NCI-H2227 (cell line): ENCODE results near the gene ENOSF1.
"Not testable (repeated sequence)": the region's sequence is repeated elsewhere in the genome, so short reads cannot be mapped to it uniquely, and the experiment has no call there.

Source experiments
- DNase-seq: peaks from one replicate; lab custom pipeline; 2025; ENCODE audit not compliant: unreplicated experiment; lab: John Stamatoyannopoulos, UW

The ENOSF1 gene, protein sequence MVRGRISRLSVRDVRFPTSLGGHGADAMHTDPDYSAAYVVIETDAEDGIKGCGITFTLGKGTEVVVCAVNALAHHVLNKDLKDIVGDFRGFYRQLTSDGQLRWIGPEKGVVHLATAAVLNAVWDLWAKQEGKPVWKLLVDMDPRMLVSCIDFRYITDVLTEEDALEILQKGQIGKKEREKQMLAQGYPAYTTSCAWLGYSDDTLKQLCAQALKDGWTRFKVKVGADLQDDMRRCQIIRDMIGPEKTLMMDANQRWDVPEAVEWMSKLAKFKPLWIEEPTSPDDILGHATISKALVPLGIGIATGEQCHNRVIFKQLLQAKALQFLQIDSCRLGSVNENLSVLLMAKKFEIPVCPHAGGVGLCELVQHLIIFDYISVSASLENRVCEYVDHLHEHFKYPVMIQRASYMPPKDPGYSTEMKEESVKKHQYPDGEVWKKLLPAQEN

DNA sequence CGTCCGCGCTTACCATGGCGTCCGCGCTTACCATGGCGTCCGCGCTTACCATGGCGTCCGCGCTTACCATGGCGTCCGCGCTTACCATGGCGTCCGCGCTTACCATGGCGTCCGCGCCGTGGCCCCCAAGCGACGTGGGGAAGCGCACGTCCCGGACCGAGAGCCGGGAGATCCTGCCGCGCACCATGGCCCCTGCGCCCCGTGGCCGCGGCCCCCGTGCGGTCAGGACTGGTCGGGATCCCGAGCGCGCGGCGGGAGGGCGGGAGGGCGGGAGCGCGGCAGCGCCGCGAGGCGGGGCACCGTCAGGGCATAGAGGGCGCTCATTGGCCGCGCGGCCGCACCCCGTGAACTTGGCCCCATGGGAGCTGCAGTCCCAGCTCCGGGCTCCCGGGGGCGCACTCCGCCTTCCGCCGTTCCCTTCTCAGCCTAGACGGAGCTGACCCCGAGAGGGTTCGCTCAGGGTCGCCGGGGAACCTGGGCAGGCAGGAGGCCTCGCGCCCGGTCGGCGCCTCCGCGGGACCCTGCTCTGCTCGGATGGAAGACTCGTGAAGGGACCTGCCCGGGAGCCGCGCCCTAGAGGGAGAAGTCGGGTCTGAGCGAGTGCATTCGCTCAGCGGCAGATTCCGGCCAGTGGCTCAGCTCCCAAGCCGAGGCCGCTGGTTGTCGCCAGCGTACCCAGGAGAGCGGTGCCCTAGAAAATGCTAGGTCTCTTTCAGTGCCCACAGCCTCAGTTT lies at the start of gene ENOSF1:
ENOSF1 (minus strand) TSS at position 230 of the 734 bp plus-strand sequence; CDS start at position 187, 43 bp downstream.
- DNase-seq, result peak; percentile 91

DNA sequence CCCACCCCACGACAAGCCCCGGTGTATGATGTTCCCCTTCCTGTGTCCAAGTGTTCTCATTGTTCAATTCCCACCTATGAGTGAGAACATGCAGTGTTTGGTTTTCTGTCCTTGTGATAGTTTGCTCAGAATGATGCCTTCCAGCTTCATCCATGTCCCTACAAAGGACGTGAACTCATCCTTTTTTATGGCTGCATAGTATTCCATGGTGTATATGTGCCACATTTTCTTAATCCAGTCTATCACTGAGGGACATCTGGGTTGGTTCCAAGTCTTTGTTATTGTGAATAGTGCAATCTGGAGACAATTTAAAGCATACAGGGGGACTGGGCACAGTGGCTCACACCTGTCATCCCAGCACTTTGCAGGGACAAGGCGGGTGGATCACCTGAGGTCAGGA lies 47.4 kb upstream of the ENOSF1 start:
- not testable (repeated sequence) for DNase-seq

DNA sequence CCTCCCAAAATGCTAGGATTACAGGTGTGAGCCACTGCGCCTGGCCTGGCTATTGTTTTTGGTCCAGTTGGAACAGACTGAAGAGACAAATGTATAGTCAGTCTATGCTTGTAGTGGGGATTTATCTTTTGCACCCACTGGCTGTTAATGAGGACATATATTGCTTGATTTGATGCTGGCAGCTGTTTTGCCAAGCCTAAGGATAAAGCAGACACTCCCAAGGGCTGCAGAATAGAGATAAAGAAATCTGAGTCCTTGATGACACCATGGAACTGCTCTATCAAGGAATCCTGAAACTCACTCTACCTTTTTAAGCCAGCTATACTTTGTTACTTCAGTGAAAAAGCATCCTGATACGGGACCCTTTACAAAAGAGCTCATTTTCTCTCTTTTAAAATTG lies 43.1 kb upstream of the ENOSF1 start:
- DNase-seq, result no peak

DNA sequence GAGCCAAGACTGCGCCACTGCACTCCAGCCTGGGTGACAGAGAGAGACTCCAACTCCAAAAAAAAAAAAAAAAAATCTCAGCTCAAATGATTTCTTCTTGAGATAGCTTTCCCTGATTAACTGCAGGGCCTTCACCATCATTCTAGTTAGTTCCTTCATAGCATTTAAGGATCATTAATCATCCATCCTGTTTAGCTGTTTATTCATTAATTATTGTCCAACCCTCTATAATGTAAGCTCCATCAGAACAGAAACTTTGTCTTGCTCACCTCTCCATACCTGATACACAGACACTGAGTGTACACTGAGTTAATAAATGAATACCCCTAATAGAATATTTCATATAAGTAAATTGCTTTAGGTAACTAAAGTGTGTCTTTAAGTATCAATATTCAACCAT lies 42.2 kb upstream of the ENOSF1 start:
- no peak for DNase-seq

DNA sequence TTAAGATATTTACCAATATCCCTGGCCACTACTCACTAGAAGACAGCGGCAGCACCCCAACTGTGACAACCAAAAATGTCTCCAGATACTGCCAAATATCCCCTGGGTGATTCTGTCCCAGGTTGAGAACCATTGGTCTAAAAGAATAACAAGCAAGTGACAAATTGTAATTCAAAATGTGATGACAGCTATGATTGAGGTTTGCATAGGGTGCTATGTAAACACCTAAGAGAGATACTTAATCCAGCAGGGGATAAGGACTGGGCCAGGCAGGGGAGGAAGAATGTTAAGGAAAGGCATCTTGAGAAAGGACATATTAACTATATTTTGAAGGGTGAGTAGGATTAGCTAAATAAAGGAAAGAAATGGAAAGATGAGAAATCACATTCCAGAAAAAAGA lies 38.0 kb upstream of the ENOSF1 start:
- no peak for DNase-seq

DNA sequence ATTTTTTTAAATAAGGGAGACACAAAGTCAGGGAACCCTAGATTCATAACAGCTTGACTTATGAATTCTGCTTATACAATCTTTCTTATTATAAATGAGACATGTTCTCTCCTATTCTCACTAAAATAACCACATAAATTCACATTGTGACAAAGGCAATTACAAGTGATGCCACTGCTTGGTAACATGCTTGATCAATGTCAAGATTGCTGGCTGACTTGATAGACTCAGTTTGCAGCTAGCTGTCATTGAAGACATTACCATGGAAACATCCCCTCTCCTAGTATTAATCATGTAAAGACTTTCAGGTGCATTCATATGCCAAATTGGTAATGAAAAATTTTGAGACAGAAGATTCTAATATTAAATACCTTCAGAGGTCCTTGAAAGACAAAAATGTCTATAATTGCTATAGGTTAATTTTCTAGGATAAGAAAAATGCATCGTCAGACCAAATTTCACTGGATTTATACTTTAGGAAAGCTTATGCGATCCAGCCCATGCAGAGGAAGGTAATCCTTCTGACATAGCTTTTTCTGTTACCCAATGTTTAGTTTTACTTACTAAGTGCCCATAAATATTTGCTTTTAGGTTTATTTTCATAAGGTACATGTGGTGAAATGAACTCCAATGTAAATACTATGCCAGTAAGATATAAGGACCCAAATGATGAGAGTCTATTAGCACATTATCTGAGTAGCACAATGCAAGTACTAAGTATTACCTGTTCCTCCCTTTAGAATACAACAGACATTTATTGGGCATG lies 32.6 kb upstream of the ENOSF1 start:
- no peak for DNase-seq

DNA sequence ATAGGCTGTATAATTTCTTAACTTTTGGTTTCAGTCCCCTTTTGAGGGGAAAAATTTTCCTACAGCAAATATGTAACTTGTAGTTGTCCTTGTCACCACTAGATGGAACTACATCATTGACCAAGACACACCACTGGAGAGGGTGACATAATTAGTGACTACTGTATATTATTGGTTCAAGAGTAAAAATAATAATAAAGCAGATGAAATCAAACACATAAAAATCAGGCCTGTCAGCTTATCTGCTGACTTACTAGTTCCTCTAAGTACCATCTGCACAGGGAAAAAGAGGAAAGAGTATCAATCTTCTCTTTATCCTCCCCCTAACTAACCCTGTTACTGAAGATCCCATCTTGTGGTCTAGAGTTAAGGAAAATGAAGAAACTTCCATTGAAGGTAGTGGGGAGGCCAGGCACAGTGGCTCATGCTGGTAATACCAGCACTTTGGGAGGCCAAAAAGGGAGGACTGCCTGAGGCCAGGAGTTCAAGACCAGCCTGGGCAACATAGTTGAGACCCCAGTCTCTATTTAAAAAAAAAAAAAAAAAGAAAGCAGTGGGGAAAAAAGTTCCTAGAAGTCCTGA lies 29.6 kb upstream of the ENOSF1 start:
- peak; percentile 37 for DNase-seq

DNA sequence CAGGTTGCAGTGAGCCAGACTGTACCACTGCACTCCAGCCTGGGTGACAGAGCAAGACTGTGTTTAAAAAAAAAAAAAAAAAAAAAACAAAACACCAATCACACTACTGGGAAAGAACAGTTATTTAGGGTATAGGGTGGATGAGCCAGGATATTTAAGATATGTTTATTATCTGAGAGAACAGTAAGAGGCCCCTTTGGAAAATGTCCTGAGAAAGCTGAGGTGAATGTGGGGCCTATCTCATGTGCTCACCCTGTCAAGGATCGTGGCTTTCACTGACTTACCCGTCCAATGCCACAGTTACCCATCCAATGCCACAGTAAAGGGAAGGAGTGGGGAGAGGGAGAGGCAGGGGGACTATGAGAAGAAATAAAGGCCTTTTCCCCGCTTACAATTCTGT lies 19.9 kb upstream of the ENOSF1 start:
- no peak for DNase-seq

DNA sequence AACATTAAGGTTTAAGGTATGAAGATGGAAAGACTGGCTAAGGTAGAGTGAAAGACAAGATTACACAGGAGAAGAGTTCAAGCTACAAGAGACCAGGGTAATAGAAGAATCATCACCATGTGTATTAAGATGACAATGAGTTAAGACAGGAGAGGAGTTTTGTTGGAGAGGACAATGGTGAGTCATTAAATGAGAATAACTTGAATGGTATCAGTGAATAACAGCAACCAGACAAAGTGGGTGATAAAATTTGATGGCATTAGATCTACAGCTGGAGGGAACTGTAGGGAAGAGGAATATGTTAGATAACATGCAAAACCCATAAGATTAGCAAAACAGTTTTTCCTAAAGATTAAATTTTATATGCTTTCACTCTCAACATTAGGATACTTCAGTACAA lies 18.8 kb upstream of the ENOSF1 start:
- no peak for DNase-seq

DNA sequence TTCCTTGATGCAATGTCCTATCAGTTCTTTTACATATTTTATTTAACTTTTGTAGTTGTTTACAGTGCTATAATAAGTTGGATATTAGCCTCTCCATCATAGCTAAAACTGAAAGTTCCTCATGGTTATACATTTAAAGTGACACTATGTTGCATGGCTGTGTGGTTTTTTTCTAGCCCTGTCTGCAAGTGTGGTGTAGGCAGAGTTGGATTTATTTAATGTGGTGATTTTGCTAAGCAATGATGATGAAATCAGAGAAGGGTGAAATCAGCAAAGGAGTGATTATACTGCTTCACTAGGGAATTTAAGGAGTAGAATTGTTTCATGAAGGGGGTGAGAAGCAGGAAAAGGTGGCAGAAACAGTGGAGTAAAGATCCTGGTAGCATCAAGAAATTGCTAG lies 18.3 kb upstream of the ENOSF1 start:
- no peak for DNase-seq

DNA sequence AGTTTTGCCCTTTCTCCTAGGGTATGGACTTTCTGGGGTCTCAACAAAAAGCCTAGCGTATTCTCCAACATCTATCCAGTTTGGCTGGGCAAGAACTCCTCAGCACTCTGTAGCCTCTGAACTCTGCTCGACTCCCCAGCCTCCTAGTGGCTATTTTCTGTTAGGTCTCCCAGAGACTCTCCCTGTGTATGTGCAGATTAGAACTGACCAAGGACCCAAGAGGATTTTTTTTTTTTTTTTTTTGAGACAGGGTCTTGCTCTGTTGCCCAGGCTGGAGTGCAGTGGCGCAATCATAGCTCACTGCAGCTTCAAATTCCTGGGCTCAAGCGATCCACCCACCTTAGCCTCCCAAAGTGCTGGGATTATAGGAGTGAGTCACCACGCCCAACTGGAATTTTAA lies 17.7 kb upstream of the ENOSF1 start:
- DNase-seq, result not testable (repeated sequence)

DNA sequence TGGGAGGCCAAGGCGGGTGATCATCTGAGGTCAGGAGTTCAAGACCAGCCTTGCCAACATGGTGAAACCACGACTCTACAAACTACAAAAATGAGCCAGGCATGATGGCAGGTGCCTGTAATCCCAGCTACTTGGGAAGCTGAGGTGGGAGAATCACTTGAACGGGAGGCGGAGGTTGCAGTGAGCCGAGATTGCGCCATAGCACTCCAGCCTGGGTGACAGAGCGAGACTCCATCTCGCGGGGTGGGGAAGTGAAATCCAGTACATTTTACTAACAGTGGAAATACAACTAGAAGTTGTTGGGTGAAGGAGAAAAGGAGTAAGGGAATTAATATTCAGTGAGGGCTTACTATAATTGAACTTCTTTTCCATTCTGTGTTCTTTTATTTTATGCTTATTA lies 13.2 kb upstream of the ENOSF1 start:
- DNase-seq, result no peak

DNA sequence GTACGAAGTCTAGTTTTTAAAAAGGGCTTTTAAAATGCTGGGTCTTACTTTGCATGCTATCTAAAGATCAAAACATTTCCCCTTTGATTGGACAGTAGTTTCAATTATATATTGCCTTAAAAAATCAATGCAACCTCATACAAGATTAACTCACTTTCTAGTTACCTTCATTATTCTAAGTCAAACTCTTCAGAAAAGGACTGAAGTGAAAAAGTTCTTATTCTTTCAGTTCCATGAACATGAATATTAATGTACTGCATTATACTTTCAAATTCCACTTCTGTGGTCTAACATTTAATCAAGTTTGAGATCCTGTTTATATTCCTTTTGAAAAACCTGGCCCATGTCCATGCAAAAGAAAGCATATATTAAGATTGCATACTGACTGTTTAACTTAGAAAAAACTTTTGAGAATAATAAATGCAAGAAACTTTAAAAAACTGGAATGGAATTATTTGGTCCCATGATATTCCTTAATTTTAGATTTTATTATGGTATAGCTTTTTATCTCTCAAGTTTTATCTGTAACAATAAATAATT lies 11.2 kb upstream of the ENOSF1 start:
- DNase-seq, result no peak

DNA sequence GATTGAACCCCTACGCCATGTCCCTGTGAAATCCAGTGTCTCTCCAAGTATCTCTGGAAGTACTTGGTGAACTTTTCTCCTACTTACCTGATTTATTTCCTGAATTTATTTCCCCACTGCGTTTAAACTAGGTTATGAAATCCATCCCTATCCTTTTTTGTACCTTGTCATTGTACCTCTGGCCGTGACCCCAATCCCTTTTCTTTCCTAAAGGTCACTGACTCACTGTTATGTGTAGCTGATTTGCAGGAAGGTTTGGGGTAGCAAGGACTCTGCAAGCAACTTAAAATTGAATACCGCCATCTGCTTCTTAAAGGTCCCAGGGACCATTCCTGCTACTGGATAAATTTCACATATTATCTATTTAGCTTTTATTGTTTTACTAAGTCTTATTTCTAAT lies 4.6 kb upstream of the ENOSF1 start:
- DNase-seq, result no peak

DNA sequence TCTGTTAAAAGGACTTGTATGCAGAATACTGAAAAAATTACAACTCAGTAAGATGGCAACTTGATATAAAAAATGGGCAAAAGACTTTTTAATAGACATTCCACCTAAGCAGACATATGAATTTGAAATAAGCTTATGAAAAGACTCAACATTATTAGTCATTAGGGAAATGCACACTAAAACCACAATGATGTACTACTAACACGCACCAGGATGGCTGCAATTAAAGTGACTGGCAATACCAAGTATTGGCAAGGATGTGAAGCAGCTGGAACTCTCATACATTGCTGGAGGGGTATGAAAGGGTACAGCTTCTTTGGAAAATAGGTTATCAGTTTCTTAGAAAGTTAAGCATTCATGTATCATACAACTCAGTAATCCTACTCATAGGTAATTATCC lies 3.2 kb upstream of the ENOSF1 start:
- DNase-seq, result no peak

DNA sequence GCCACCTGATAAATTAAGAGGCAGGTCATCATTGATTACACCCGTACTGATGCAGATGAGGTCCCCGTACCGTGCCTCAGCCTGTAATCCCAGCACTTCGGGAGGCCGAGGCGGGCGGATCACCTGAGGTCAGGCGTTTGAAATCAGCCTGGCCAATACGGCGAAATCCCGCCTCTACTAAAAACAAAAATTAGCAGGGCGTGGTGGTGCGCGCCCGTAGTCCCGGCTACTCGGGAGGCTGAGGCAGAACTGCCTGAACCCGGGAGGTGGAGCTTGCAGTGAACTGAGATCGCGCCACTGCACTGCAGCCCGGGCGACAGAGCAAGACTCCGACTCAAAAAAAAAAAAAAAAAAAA lies 683 bp upstream of the ENOSF1 start:
- DNase-seq, result no peak

DNA sequence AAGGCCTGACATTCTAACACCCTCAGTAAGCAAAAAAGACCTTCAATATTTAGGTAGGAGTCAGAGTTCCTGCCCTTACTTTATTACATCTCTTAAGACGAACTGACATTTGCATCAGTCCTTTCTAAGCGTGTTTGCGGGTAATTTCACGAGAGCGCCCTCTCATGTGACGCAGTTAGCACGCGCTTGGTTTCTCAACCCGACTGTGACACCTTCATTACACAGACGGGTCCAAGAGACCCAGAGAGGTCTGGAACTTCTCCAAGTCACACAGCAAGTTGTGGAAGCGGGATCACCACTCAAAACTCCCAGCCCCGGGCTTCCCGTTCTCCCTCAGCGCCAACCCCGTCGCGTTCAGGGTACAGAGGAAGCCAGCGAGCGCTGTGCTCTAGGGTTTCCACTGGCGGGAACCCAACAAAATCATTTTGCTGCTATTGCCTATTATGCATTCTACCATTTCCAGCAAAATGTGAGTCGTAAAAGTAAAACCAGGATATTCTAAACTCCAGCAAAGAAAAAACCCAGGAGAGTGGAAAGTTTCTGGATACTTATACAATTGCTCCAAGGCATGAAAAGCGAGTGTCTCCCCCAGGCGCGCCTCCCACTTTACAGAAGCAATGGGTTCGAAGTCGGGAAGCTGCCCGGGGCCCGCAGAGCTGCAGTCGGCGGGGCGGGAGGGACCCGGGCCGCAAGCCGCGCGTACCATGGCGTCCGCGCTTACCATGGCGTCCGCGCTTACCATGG lies 601 bp downstream of the ENOSF1 start:
- DNase-seq, result peak; percentile 70

DNA sequence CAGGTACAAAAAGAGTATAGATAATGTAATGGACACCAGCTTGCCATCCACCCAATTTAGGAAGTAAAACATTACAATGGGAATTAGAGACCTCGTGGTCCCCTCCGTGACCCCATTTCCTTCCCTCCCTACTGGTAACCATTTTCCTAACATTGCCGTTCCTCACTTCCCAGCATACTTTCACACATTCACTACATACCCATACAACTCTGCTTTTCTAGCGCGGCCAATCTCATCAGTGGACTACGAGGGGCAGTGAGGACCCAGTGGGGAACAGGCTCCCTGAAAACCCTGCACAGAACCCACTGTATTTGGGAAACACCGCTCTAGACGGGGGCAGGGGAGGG lies 1.1 kb downstream of the ENOSF1 start:
- peak; percentile 34 for DNase-seq

DNA sequence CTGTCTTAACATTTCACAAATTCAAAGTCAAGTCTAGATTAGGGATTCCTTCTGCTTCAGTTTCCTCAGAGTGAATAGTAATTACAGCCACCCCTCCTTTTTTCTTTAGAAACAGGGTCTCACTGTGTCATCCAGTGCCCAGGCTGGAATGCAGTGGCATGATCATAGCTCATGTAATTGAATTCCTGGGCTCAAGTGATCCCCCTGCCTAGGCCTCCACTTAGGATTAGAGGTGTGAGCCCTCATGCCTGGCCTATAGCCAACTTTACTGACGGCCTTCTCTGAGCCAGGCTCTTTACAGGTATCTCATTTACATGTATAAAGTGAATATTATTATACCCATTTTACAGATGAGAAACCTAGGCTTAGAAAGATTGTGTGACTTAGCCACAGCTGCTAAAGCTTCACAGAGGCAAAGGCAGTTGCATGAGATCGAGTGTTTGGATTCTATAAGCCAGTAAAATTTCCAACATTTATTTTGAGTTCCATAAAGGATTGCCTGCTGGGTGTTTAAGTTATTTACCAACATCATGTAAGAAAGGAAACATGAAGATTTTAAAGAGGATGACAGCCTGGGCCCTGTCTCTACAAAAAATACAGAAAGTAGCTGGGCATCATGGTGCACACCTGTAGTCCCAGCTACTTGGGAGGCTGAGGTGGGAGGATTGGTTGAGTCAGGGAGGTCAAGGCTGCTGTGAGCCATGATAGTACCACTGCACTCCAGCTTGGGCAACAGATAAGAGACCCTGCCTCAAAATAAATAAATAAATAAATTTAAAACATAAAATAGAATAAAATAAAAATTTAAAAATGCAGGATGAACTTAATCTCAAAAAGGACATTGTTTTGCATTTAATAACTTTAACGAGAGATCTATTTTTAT lies 1.8 kb downstream of the ENOSF1 start:
- no peak for DNase-seq

DNA sequence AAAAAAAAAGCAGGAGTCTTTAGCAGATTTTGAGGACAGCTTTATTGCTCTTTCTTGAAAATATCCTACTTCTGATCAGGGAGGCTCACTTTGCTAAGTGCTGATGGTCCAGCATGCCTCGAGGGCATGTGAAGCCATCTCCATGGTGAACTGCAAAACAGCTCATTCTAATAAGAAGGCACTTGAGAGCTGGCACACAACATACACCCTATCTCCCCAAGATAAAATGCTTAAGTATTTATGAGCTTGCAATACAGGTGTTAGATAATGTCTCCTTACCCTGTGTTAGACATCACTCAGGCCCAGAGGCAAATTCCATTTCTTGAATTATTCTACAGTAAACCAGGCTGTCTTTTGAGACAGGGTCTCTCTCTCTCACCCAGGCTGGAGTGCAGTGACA lies 2.7 kb downstream of the ENOSF1 start:
- no peak for DNase-seq
